Mesendoderm (in vitro differentiated cells): Measurements from ENCODE around the gene UACA.
"Not testable (repeated sequence)": the region's sequence is repeated elsewhere in the genome, so short reads cannot be mapped to it uniquely, and the experiment has no call there.

ENCODE experiments used
- DNase-seq: peaks from one replicate; pipeline ENCODE4 v3.0.0; 2013
- H2AK5ac ChIP-seq: 2 replicates; pipeline ENCODE4 v1.6.1; 2013; ENCODE audit warnings: low read length, inconsistent platforms
- H2BK120ac ChIP-seq: 2 replicates; pipeline ENCODE4 v1.6.1; 2013; ENCODE audit warnings: low read depth, mild to moderate bottlenecking, low read length, moderate library complexity, mixed read lengths
- H2BK15ac ChIP-seq: replicated peaks from 2 replicates; pipeline ENCODE4 v1.6.1; 2013; ENCODE audit warnings: low read depth, mild to moderate bottlenecking, moderate library complexity
- H2BK5ac ChIP-seq: 2 replicates; pipeline ENCODE4 v1.6.1; 2013; ENCODE audit warnings: low read length, inconsistent platforms
- H3K18ac ChIP-seq: 2 replicates; pipeline ENCODE4 v1.6.1; 2013; ENCODE audit warnings: mild to moderate bottlenecking, low read length, mixed read lengths
- H3K23ac ChIP-seq: one replicate; pipeline ENCODE4 v1.6.1; 2013; ENCODE audit warnings: low read length
- H3K27ac ChIP-seq: 2 replicates; pipeline ENCODE4 v1.5.1; 2013; ENCODE audit warnings: low read depth, mild to moderate bottlenecking, inconsistent platforms, low read length, moderate library complexity
- H3K27me3 ChIP-seq: 2 replicates; pipeline ENCODE4 v1.6.1; 2013; ENCODE audit warnings: low read length, control low read depth, mild to moderate bottlenecking, inconsistent platforms; ENCODE audit not compliant: insufficient read depth, poor library complexity
- H3K36me3 ChIP-seq: 2 replicates; pipeline ENCODE4 v1.6.1; 2013; ENCODE audit warnings: low read length, inconsistent platforms; ENCODE audit not compliant: control insufficient read depth, insufficient read depth
- H3K4ac ChIP-seq: one replicate; pipeline ENCODE4 v1.6.1; 2013; ENCODE audit warnings: low read depth, mild to moderate bottlenecking, low read length, moderate library complexity
- H3K4me1 ChIP-seq: 2 replicates; pipeline ENCODE4 v1.6.1; 2013; ENCODE audit warnings: low read depth, low read length, inconsistent platforms; ENCODE audit not compliant: control insufficient read depth
- H3K4me2 ChIP-seq: 2 replicates; pipeline ENCODE4 v1.6.1; 2013; ENCODE audit warnings: low read length
- H3K4me3 ChIP-seq: 2 replicates; pipeline ENCODE4 v1.5.1; 2013; ENCODE audit warnings: mild to moderate bottlenecking, low read length
- H3K56ac ChIP-seq: one replicate; pipeline ENCODE4 v1.6.1; 2013; ENCODE audit warnings: low read length
- H3K79me1 ChIP-seq: 2 replicates; pipeline ENCODE4 v1.6.1; 2013; ENCODE audit warnings: low read length, inconsistent platforms
- H3K79me2 ChIP-seq: 2 replicates; pipeline ENCODE4 v1.6.1; 2013; ENCODE audit warnings: mild to moderate bottlenecking, low read length; ENCODE audit not compliant: control insufficient read depth, insufficient read depth
- H3K9ac ChIP-seq: 2 replicates; pipeline ENCODE4 v1.6.1; 2013; ENCODE audit warnings: low read length, inconsistent platforms
- H4K5ac ChIP-seq: one replicate; pipeline ENCODE4 v1.6.1; 2013; ENCODE audit warnings: low read length
- H4K8ac ChIP-seq: one replicate; pipeline ENCODE4 v1.6.1; 2013; ENCODE audit warnings: low read depth, mild to moderate bottlenecking, control low read depth, low read length, moderate library complexity
- WGBS: extraction: QIAGEN DNeasy Blood & Tissue Kit; methylation state at CpG from one replicate; pipeline ENCODE4 v1.1.7; 2013; ENCODE audit warnings: low lambda C conversion rate, missing lambda C conversion rate; ENCODE audit not compliant: insufficient coverage; ENCODE audit errors: extremely low coverage; 5-methylcytosine and 5-hydroxymethylcytosine counted together

Gene UACA

DNA sequence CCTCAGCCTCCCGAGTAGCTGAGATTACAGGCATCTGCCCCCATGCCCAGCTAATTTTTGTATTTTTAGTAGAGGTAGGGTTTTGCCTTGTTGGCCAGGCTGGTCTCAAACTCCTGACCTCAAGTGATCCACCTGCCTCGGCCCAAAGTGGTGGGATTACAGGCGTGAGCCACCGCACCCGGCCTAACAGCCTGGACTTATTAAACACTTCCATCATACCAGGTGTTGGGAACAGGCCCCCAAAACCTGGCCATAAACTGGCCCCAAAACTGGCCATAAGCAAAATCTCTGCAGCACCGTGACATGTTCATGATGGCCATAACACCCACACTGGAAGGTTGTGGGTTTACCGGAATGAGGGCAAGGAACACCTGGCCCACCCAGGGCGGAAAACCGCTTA, 41.0 kb upstream of the UACA start:
- H3K79me2 ChIP-seq, H3K23ac ChIP-seq, DNase-seq, H3K18ac ChIP-seq, H2BK15ac ChIP-seq, H3K4me1 ChIP-seq, H3K56ac ChIP-seq, H4K5ac ChIP-seq, H3K9ac ChIP-seq, H2AK5ac ChIP-seq, H3K79me1 ChIP-seq, H3K4me3 ChIP-seq, H2BK120ac ChIP-seq, H3K27me3 ChIP-seq, H3K4ac ChIP-seq, H3K36me3 ChIP-seq, H4K8ac ChIP-seq, H3K4me2 ChIP-seq, H3K27ac ChIP-seq, H2BK5ac ChIP-seq: not testable (repeated sequence)
- WGBS, result no CpG with 5 or more reads among the region's 9 CpGs

DNA sequence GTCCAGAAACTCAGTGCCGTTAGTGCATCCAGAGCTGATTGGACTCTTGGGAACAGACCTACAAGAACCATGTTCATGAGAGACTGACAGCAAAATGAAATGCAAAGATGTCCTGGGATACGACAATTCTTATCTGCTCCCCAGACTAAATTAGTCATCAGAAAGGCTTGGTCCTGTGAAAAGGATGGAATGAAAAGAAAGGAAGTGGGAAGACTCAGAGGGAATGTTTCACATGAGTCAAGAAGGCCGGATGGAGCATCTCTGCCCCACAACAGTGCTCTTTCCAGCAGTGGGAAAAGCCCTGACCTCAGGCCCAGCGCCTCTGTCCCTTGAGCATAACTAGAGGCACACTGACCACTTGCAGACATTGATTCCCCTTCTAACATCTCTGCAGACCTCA, 39.3 kb upstream of the UACA start:
- Histone ChIP-seq H4K5ac (no peak overlapping the region), H2BK15ac (no peak overlapping the region), H3K27ac (no peak overlapping the region), H2BK5ac (no peak overlapping the region), H3K23ac (no peak overlapping the region), H3K18ac (no peak overlapping the region), H3K4me2 (no peak overlapping the region), H3K9ac (no peak overlapping the region), H3K4me1 (no peaks in the 10 kb centered on the region), H3K27me3 (no peaks in the 10 kb centered on the region), H3K36me3 (no peaks in the 10 kb centered on the region), H2AK5ac (no peak overlapping the region), H3K56ac (no peak overlapping the region), H3K79me1 (no peaks in the 10 kb centered on the region), H4K8ac (no peak overlapping the region), H3K4me3 (no peak overlapping the region), H3K79me2 (no peaks in the 10 kb centered on the region), H3K4ac (no peak overlapping the region), H2BK120ac (no peak overlapping the region)
- no peak for DNase-seq
- WGBS, result no CpG with 5 or more reads among the region's 4 CpGs

DNA sequence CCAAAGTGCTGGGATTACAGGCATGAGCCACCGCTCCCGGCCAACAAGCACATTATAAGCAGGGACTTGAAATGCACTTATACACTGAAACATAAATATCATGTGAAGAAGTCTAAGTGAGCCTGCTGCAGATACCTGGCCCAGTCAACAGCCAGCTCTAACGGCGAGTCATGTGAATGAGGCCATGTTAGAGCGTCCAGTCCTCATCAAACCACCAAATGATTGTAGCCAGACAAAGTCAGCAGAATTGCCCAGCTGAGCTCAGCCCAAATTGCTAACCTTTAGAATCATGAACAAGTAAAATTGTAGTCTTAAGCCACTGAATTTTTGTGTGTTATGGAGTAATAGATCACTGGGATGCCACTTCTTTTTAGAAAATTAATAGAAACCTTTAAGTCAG, 37.8 kb upstream of the UACA start:
- Histone ChIP-seq H3K79me1 (no peaks in the 10 kb centered on the region), H3K18ac (no peak overlapping the region), H2BK5ac (no peak overlapping the region), H3K4me2 (no peak overlapping the region), H3K79me2 (no peaks in the 10 kb centered on the region), H3K56ac (no peak overlapping the region), H2BK15ac (no peak overlapping the region), H3K4me3 (no peak overlapping the region), H3K4ac (no peak overlapping the region), H4K5ac (no peak overlapping the region), H2BK120ac (no peak overlapping the region), H4K8ac (no peak overlapping the region), H3K27ac (no peak overlapping the region), H3K9ac (no peak overlapping the region), H3K27me3 (no peaks in the 10 kb centered on the region), H2AK5ac (no peak overlapping the region), H3K23ac (no peak overlapping the region), H3K36me3 (no peaks in the 10 kb centered on the region), H3K4me1 (no peaks in the 10 kb centered on the region)
- DNase-seq, result no peak
- no CpG with 5 or more reads among the region's 5 CpGs for WGBS

DNA sequence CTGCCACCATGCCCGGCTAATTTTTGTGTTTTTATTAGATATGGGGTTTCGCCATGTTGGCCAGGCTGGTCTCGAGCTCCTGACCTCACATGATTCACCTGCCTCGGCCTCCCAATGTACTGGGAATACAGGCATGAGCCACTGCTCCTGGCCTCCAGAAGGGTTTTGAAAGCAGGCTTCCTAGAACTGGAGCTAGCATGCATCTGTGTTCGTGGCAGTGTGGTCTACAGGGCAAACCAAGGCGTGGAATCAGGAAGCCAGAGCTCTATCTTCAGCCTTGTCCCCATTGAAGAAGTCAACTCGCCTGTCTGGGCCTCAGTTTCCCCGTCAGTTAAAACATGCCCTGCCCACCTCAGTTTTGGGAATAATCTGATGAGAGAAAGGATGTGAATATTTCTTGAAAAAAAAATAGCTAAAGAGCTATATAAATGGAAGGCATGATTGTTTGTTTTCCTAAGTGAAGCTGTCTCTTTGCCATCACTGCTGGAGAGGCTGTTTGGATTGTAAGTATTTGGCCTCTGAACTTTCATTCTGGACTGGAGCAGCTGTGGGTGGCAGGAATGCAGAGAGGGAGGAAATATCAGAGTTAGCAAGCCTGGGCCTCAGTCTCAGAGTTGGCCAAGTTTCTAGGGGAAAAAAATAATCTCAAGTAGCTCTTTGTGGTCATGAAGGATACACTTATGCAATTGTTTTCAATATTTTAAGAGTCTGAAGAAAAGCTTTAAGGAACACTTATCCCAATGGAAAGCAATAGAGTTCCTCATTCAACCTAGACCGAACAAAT, 36.5 kb upstream of the UACA start:
- H3K9ac ChIP-seq, result no peak overlapping the region
- no peak overlapping the region for H3K27ac ChIP-seq
- no peak overlapping the region for H3K4ac ChIP-seq
- no peaks in the 10 kb centered on the region for H3K79me2 ChIP-seq
- H2AK5ac ChIP-seq, result no peak overlapping the region
- H2BK120ac ChIP-seq, result no peak overlapping the region
- H4K8ac ChIP-seq, result no peak overlapping the region
- no peak overlapping the region for H3K56ac ChIP-seq
- no peak for DNase-seq
- no peak overlapping the region for H3K4me2 ChIP-seq
- H3K27me3 ChIP-seq, result no peaks in the 10 kb centered on the region
- H3K18ac ChIP-seq, result no peak overlapping the region
- no peaks in the 10 kb centered on the region for H3K4me1 ChIP-seq
- no peak overlapping the region for H2BK5ac ChIP-seq
- H3K4me3 ChIP-seq, result no peak overlapping the region
- no peaks in the 10 kb centered on the region for H3K36me3 ChIP-seq
- H2BK15ac ChIP-seq, result no peak overlapping the region
- H3K79me1 ChIP-seq, result no peaks in the 10 kb centered on the region
- H3K23ac ChIP-seq, result no peak overlapping the region
- no CpG with 5 or more reads among the region's 9 CpGs for WGBS
- no peak overlapping the region for H4K5ac ChIP-seq

DNA sequence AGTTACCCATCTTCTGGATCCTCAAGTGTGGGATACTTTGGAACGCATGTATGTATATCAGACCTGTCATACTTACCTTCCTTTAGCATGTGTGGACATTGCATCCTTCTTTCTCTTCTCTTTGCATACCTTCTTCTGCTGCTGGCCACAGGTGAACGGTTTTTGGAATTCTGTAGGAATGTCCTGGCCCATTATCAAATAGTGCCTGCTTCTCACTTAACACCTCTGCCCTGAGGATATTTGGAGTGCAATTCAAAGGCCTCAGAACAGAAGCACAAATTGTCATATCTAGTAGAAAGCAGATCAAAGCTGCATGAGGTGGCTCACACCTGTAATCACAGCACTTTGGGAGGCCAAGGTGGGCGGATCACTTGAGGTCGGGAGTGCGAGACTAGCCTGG, 34.1 kb upstream of the UACA start:
- Histone ChIP-seq H3K4ac (no peak overlapping the region), H4K5ac (no peak overlapping the region), H3K4me3 (no peak overlapping the region), H3K4me2 (no peak overlapping the region), H3K27ac (no peak overlapping the region), H2BK5ac (no peak overlapping the region), H3K4me1 (no peaks in the 10 kb centered on the region), H2BK15ac (no peak overlapping the region), H3K79me2 (no peaks in the 10 kb centered on the region), H3K36me3 (no peaks in the 10 kb centered on the region), H3K79me1 (no peaks in the 10 kb centered on the region), H4K8ac (no peak overlapping the region), H2AK5ac (no peak overlapping the region), H3K27me3 (no peaks in the 10 kb centered on the region), H3K23ac (no peak overlapping the region), H3K18ac (no peak overlapping the region), H3K56ac (no peak overlapping the region), H3K9ac (no peak overlapping the region), H2BK120ac (no peak overlapping the region)
- no peak for DNase-seq
- no CpG with 5 or more reads among the region's 5 CpGs for WGBS
